ENCODE data around the gene AKAP13.
A peak's percentile ranks its signal among the peaks of the same experiment; 100 is the strongest.

The AKAP13 gene, protein sequence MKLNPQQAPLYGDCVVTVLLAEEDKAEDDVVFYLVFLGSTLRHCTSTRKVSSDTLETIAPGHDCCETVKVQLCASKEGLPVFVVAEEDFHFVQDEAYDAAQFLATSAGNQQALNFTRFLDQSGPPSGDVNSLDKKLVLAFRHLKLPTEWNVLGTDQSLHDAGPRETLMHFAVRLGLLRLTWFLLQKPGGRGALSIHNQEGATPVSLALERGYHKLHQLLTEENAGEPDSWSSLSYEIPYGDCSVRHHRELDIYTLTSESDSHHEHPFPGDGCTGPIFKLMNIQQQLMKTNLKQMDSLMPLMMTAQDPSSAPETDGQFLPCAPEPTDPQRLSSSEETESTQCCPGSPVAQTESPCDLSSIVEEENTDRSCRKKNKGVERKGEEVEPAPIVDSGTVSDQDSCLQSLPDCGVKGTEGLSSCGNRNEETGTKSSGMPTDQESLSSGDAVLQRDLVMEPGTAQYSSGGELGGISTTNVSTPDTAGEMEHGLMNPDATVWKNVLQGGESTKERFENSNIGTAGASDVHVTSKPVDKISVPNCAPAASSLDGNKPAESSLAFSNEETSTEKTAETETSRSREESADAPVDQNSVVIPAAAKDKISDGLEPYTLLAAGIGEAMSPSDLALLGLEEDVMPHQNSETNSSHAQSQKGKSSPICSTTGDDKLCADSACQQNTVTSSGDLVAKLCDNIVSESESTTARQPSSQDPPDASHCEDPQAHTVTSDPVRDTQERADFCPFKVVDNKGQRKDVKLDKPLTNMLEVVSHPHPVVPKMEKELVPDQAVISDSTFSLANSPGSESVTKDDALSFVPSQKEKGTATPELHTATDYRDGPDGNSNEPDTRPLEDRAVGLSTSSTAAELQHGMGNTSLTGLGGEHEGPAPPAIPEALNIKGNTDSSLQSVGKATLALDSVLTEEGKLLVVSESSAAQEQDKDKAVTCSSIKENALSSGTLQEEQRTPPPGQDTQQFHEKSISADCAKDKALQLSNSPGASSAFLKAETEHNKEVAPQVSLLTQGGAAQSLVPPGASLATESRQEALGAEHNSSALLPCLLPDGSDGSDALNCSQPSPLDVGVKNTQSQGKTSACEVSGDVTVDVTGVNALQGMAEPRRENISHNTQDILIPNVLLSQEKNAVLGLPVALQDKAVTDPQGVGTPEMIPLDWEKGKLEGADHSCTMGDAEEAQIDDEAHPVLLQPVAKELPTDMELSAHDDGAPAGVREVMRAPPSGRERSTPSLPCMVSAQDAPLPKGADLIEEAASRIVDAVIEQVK (N-terminal part only)

DNA sequence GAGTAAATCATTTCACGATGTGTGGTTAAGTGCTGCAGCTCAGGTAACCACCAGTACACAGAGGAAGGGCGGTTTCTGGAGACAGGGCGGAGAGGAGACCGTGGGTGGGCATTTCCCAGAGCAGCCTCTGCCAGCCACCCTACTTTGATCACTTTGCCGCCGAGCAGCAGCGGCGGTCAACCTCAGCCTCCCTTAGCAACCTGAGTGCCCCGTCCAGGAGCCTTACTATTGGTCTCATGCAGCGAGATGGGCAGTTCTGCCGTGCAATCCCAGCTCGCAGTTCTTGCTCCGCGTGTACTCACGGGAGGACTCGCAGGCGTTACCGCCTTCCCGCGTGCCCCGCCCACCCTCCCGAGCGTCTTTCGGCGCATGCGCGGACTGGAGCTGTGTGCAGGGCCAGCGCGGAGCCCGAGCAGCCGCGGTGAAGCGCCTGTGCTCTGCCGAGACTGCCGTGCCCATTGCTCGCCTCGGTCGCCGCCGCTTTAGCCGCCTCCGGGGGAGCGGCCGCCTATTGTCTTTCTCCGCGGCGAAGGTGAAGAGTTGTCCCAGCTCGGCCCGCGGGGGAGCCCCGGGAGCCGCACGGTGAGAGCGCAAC is at the start of gene AKAP13:
Gene AKAP13 (plus strand): TSS at position 387 of the 595 bp plus-strand sequence. CDS start 105,118 bp downstream, outside the sequence.
- H3K4me3 ChIP-seq (ENCODE audit: low read length) = peak within 1 kb of the TSS; percentile 79
- TF ChIP-seq, protein P1, sequence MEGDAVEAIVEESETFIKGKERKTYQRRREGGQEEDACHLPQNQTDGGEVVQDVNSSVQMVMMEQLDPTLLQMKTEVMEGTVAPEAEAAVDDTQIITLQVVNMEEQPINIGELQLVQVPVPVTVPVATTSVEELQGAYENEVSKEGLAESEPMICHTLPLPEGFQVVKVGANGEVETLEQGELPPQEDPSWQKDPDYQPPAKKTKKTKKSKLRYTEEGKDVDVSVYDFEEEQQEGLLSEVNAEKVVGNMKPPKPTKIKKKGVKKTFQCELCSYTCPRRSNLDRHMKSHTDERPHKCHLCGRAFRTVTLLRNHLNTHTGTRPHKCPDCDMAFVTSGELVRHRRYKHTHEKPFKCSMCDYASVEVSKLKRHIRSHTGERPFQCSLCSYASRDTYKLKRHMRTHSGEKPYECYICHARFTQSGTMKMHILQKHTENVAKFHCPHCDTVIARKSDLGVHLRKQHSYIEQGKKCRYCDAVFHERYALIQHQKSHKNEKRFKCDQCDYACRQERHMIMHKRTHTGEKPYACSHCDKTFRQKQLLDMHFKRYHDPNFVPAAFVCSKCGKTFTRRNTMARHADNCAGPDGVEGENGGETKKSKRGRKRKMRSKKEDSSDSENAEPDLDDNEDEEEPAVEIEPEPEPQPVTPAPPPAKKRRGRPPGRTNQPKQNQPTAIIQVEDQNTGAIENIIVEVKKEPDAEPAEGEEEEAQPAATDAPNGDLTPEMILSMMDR (conservative IDR thresholded peaks at IDR 0.05; ENCODE audit: low read length) = no peak
- peak; percentile 100 for DNase-seq (ENCODE audit: low read depth)

DNA sequence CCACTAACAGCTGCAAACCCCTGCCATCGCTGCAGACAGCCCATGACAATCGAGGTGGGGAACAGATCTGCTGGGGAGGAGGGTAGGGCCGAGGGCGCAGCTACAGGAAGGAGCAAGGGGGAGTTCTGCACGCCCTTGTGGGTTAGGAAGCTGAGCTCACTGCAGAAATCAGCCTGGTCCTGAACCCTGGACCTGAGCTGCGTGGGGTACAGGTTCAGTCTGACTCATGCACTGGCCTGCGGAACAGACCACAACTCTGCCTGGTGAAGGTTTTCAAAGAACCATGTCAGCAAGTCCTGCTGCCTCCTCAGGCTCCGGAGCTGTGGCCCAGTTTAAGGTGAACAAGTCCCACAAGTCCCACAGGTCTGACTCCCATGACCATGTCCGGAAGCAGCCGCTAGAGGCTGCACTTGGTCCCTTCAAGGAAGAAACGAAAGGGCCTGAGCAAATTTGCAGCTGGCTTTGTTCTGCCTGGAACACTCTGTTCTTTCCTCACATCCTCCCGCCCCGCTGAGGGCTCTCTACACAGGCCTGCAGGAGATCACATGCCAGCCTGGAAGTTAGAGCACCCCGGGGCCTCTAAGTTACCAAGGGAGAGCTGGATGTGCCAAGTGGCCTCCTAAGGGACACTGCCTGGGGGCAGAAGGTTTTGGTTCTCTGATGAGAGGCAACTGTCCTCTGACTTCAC is 49.4 kb upstream of the AKAP13 start:
- peak overlapping the region; percentile 16; the same call in 1 of the 2 replicates for H3K4me3 ChIP-seq (ENCODE audit: low read length)
- peak; percentile 92 for DNase-seq (ENCODE audit: low read depth)
- TF ChIP-seq, protein P1 (conservative IDR thresholded peaks at IDR 0.05; ENCODE audit: low read length) = peak; percentile 96

DNA sequence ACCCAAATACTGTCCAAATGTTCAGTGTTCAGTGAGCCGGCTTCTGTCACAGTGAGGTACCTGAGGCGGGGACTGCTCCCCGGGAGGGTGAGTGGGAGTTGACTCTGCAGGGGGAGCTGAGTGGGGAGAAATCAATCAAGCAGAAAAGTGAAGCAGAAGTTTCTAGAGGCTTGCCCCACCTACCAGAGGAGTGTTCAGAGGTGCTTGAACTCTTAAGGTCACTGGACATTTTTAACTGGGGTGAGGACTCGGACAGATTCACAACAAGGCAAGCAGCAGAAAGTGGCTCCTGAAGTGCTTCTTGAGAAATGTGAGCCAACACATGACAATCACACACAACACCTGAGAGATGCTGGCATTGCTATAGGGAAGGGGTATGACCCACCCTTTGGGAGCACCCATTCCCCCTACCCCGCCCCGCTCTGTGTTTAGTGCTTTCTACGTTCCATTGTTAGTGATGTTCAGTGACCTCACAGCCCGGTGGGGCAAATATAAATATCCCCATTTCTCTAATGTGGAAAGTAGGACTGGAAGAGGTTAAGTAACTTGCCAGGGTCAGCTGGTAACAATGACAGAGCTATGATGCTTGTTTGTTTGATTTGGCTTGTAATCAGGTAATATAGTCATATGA is 48.6 kb upstream of the AKAP13 start:
- DNase-seq (ENCODE audit: low read depth) = no peak
- H3K4me3 ChIP-seq (ENCODE audit: low read length) = no peak overlapping the region
- TF ChIP-seq, protein P1 (conservative IDR thresholded peaks at IDR 0.05; ENCODE audit: low read length) = no peak

DNA sequence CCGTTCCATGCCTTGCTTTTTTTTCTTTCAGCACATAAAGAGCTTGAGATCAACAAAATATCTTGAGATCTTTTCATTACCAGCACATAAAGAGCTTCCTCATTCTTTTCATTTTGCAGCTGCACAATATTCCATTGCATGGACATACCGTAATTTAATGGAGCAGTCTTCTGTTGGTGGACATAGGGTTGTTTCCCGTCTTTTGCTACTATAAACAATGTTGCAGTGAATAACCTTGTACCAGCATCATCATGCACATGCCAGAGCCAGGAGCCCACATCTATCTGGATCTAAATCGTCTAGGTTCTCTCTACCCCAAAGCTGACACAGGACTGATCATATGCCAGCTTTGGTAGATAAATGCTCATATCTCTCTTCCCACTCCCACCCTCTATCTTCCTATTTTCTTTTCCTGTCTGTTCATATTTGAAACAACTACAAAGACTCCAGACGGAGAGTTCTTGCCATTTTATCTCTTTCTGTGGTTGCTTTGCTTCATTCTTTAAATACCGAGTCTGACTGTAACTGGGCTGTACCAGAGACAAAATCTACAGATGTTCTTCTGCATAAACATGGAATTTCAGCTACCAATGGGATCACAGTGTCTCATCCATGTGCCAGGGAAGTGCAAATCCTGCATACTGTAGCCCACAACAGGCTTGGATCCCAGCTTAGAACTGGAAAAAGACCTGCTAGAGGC is 47.1 kb upstream of the AKAP13 start:
- TF ChIP-seq, protein P1 (conservative IDR thresholded peaks at IDR 0.05; ENCODE audit: low read length) = no peak
- H3K4me3 ChIP-seq (ENCODE audit: low read length) = no peak overlapping the region

DNA sequence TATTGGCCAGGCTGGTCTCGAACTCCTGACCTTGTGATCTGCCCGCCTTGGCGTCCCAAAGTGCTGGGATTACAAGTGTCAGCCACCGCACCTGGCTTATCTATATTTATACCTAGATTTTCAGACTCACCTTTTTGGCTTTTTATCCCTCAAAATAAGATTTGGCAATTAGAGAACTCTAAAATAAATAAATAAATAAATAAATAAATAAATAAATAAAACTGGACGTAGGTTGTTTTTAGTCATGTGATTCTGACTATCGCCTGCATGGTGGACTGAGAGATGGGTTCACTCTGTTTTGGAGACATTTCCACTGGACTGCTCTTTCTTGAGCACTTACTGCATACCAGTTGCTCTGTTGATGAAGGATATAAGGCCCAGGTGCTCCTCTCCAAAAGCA is 46.2 kb upstream of the AKAP13 start:
- TF ChIP-seq, protein P1 (conservative IDR thresholded peaks at IDR 0.05; ENCODE audit: low read length) = no peak
- DNase-seq (ENCODE audit: low read depth) = no peak
- no peak overlapping the region for H3K4me3 ChIP-seq (ENCODE audit: low read length)

More for the DNA sequence above, 47.1 kb upstream of the AKAP13 start:
- peak; percentile 93 for DNase-seq (ENCODE audit: low read depth)

Data from AG10803 (cell line).